Liver (tissue), 9 donors: ENCODE measurements around the gene YPEL3. TPM values are rescaled to one million over a fixed set of nuclear protein-coding genes. Genes with fewer than 3 reads are reported as not detected.

ENCODE experiments used
- DNase-seq: peaks from one replicate; pipeline ENCODE4 v3.0.0-alpha.2; 2017; ENCODE audit warnings: low spot score
- H3K27ac ChIP-seq, 2 donors: one replicate each; pipeline ENCODE4 v1.7.0; 2013; ENCODE audit warnings: inconsistent platforms in 2 of 2, low read length in 2 of 2, control low read depth in 1 of 2, low read depth in 1 of 2, mild to moderate bottlenecking in 1 of 2
- H3K27me3 ChIP-seq, 4 donors: one replicate each; pipeline versions ENCODE4 v1.6.1 to v1.7.0; 2013; ENCODE audit warnings: low read length in 3 of 4, inconsistent platforms in 1 of 4, mild to moderate bottlenecking in 1 of 4, moderate library complexity in 1 of 4; ENCODE audit not compliant: control insufficient read depth in 4 of 4, insufficient read depth in 4 of 4
- H3K36me3 ChIP-seq, 4 donors: one replicate each; pipeline versions ENCODE4 v1.6.1 to v1.7.0; 2013; ENCODE audit warnings: low read length in 3 of 4, mild to moderate bottlenecking in 3 of 4, low read depth in 1 of 4, moderate library complexity in 1 of 4; ENCODE audit not compliant: control insufficient read depth in 4 of 4, insufficient read depth in 3 of 4
- H3K4me1 ChIP-seq, 4 donors: one replicate each; pipeline versions ENCODE4 v1.6.1 to v1.7.0; 2013; ENCODE audit warnings: low read length in 3 of 4, mild to moderate bottlenecking in 3 of 4, moderate library complexity in 1 of 4; ENCODE audit not compliant: control insufficient read depth in 4 of 4, insufficient read depth in 4 of 4
- H3K4me3 ChIP-seq, 3 donors: one replicate each; pipeline versions ENCODE4 v1.6.1 to v1.7.0; 2013; ENCODE audit warnings: low read length in 3 of 3, control low read depth in 1 of 3, low read depth in 1 of 3, mild to moderate bottlenecking in 1 of 3
- H3K9ac ChIP-seq, 2 donors: one replicate each; pipeline ENCODE4 v1.7.0; 2013; ENCODE audit warnings: low read length in 2 of 2, mild to moderate bottlenecking in 2 of 2, moderate library complexity in 2 of 2, control low read depth in 1 of 2, low read depth in 1 of 2
- H3K9me3 ChIP-seq, 4 donors: one replicate each; pipeline versions ENCODE4 v1.6.1 to v1.7.0; 2013; ENCODE audit warnings: low read length in 3 of 4; ENCODE audit not compliant: control insufficient read depth in 4 of 4
- EGR1 ChIP-seq, 2 donors: IDR thresholded peaks; 2 replicates each; pipeline ENCODE4 v1.6.1; 2016 to 2018; ENCODE audit warnings: antibody characterized with exemption in 2 of 2, low read depth in 2 of 2
- FOXA1 ChIP-seq: IDR thresholded peaks from 2 replicates; pipeline ENCODE4 v1.6.1; 2016; ENCODE audit warnings: antibody characterized with exemption
- FOXA2 ChIP-seq: IDR thresholded peaks from 2 replicates; pipeline ENCODE4 v1.6.1; 2016; ENCODE audit warnings: antibody characterized with exemption
- GABPA ChIP-seq, 2 donors: IDR thresholded peaks in 1 of 2; conservative IDR thresholded peaks in 1 of 2; 2 replicates each; pipeline ENCODE4 v1.6.1; 2016; ENCODE audit warnings: antibody characterized with exemption in 2 of 2, mild to moderate bottlenecking in 1 of 2, moderate library complexity in 1 of 2
- HNF4A ChIP-seq, 2 donors: conservative IDR thresholded peaks; 2 replicates each; pipeline ENCODE4 v1.6.1; 2016; ENCODE audit warnings: antibody characterized with exemption in 2 of 2, mild to moderate bottlenecking in 2 of 2
- HNF4G ChIP-seq: IDR thresholded peaks from 2 replicates; pipeline ENCODE4 v1.6.1; 2016; ENCODE audit warnings: antibody characterized with exemption
- JUND ChIP-seq, 2 donors: IDR thresholded peaks; 2 replicates each; pipeline ENCODE4 v1.6.1; 2016; ENCODE audit warnings: antibody characterized with exemption in 2 of 2
- NR2F2 ChIP-seq: IDR thresholded peaks from 2 replicates; pipeline ENCODE4 v1.6.1; 2016; ENCODE audit warnings: antibody characterized with exemption
- RAD21 ChIP-seq, 2 donors: IDR thresholded peaks; 2 replicates each; pipeline ENCODE4 v1.6.1; 2016; ENCODE audit warnings: antibody characterized with exemption in 2 of 2, mild to moderate bottlenecking in 2 of 2
- RXRA ChIP-seq, 2 donors: IDR thresholded peaks; 2 replicates each; pipeline ENCODE4 v1.6.1; 2017 to 2018; ENCODE audit warnings: antibody characterized with exemption in 2 of 2, mild to moderate bottlenecking in 1 of 2
- SP1 ChIP-seq: IDR thresholded peaks from 2 replicates; pipeline ENCODE4 v1.6.1; 2018; ENCODE audit warnings: antibody characterized with exemption, mild to moderate bottlenecking
- TAF1 ChIP-seq: conservative IDR thresholded peaks from 2 replicates; pipeline ENCODE4 v1.6.1; 2016; ENCODE audit warnings: antibody characterized with exemption, mild to moderate bottlenecking
- YY1 ChIP-seq: IDR thresholded peaks from 2 replicates; pipeline ENCODE4 v1.6.1; 2016; ENCODE audit warnings: antibody characterized with exemption, mild to moderate bottlenecking
- polyA plus RNA-seq, 2 donors: library from polyadenylated mRNA; stranded (reverse) in 1 of 2; unstranded in 1 of 2; fragments of 200-250 nt in 1 of 2; fragments of >200 nt in 1 of 2; fragmentation: Nextera tagmentation in 1 of 2; extraction: Ambion mirVana in 1 of 2; gene quantifications; one replicate each; pipeline versions ENCODE4 v1.2.1 to v1.2.3, GENCODE V29; 2013 to 2015
- total RNA-seq, 2 donors: library from RNA; depleted of rRNA; stranded (reverse); fragments of >200 nt; gene quantifications; one replicate each; pipeline ENCODE4 v1.2.3, GENCODE V29; 2014
- TF ChIP-seq, protein P1 (sequence below): fragments of 150-350 bp; IDR thresholded peaks from 2 replicates; pipeline ENCODE4 v1.5.1; 2017; ENCODE audit warnings: improper control_type of control experiment, low read depth, low read length; ENCODE audit not compliant: missing input control
- TF ChIP-seq, protein P2 (sequence below): IDR thresholded peaks from 2 replicates; pipeline ENCODE4 v1.6.1; 2016; ENCODE audit warnings: antibody characterized with exemption, mild to moderate bottlenecking
- TF ChIP-seq, protein P3 (sequence below): IDR thresholded peaks from 2 replicates; pipeline ENCODE4 v1.6.1; 2016; ENCODE audit warnings: antibody characterized with exemption
- TF ChIP-seq, protein P4 (sequence below): IDR thresholded peaks from 2 replicates; pipeline ENCODE4 v1.6.1; 2016; ENCODE audit warnings: antibody characterized with exemption
- TF ChIP-seq, protein P5 (sequence below): IDR thresholded peaks from 2 replicates; pipeline ENCODE4 v1.6.1; 2016; ENCODE audit warnings: antibody characterized with exemption
- donor health status: healthy.
- donor health status: healthy.
- donor health status: healthy.
- donor health status: healthy.
- donor health status: healthy.

YPEL3 gene
- total and polyA plus RNA-seq, 4 donors: 10.5 to 42.7 (median 24.5) TPM

DNA sequence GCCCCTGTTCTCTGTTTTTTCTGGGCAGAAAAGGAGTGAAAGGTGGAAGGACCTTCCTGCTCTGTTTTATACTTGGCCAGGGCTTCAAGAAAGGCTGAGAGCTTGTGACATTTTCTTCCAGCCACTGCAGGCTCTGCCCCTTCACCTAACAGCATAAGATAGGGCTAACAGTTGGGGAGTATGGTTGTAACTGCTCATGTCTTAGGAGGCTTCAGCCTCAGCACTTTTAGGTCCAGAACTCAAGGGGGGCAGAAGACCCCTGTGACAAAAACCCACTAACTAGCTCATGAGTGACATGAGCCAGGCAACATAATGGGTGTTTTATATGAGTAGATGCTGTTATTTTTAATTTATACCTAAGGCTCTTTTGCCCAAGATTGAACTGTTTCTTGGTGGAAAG is 25.5 kb downstream of the YPEL3 start:
- TF ChIP-seq GABPA (IDR thresholded peaks at IDR 0.05 in 1 of 2, conservative IDR thresholded peaks at IDR 0.05 in 1 of 2): no peak
- TF ChIP-seq RXRA (IDR thresholded peaks at IDR 0.05): no peak
- TF ChIP-seq RAD21 (IDR thresholded peaks at IDR 0.05): no peak
- TF ChIP-seq SP1: no peak
- TF ChIP-seq TAF1: no peak
- TF ChIP-seq, protein P1, sequence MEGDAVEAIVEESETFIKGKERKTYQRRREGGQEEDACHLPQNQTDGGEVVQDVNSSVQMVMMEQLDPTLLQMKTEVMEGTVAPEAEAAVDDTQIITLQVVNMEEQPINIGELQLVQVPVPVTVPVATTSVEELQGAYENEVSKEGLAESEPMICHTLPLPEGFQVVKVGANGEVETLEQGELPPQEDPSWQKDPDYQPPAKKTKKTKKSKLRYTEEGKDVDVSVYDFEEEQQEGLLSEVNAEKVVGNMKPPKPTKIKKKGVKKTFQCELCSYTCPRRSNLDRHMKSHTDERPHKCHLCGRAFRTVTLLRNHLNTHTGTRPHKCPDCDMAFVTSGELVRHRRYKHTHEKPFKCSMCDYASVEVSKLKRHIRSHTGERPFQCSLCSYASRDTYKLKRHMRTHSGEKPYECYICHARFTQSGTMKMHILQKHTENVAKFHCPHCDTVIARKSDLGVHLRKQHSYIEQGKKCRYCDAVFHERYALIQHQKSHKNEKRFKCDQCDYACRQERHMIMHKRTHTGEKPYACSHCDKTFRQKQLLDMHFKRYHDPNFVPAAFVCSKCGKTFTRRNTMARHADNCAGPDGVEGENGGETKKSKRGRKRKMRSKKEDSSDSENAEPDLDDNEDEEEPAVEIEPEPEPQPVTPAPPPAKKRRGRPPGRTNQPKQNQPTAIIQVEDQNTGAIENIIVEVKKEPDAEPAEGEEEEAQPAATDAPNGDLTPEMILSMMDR: no peak
- TF ChIP-seq FOXA2: no peak
- TF ChIP-seq HNF4A (conservative IDR thresholded peaks at IDR 0.05): no peak
- TF ChIP-seq, protein P2, sequence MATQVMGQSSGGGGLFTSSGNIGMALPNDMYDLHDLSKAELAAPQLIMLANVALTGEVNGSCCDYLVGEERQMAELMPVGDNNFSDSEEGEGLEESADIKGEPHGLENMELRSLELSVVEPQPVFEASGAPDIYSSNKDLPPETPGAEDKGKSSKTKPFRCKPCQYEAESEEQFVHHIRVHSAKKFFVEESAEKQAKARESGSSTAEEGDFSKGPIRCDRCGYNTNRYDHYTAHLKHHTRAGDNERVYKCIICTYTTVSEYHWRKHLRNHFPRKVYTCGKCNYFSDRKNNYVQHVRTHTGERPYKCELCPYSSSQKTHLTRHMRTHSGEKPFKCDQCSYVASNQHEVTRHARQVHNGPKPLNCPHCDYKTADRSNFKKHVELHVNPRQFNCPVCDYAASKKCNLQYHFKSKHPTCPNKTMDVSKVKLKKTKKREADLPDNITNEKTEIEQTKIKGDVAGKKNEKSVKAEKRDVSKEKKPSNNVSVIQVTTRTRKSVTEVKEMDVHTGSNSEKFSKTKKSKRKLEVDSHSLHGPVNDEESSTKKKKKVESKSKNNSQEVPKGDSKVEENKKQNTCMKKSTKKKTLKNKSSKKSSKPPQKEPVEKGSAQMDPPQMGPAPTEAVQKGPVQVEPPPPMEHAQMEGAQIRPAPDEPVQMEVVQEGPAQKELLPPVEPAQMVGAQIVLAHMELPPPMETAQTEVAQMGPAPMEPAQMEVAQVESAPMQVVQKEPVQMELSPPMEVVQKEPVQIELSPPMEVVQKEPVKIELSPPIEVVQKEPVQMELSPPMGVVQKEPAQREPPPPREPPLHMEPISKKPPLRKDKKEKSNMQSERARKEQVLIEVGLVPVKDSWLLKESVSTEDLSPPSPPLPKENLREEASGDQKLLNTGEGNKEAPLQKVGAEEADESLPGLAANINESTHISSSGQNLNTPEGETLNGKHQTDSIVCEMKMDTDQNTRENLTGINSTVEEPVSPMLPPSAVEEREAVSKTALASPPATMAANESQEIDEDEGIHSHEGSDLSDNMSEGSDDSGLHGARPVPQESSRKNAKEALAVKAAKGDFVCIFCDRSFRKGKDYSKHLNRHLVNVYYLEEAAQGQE: no peak
- TF ChIP-seq, protein P3, sequence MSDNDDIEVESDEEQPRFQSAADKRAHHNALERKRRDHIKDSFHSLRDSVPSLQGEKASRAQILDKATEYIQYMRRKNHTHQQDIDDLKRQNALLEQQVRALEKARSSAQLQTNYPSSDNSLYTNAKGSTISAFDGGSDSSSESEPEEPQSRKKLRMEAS: no peak
- no peak for TF ChIP-seq EGR1 (IDR thresholded peaks at IDR 0.05; ENCODE audit: low read depth in 2 of 2)
- no peak for TF ChIP-seq HNF4G
- no peak for TF ChIP-seq FOXA1
- TF ChIP-seq, protein P4, sequence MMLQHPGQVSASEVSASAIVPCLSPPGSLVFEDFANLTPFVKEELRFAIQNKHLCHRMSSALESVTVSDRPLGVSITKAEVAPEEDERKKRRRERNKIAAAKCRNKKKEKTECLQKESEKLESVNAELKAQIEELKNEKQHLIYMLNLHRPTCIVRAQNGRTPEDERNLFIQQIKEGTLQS: no peak
- no peak for TF ChIP-seq NR2F2
- no peak for TF ChIP-seq JUND (IDR thresholded peaks at IDR 0.05)
- no peak for TF ChIP-seq YY1
- TF ChIP-seq, protein P5, sequence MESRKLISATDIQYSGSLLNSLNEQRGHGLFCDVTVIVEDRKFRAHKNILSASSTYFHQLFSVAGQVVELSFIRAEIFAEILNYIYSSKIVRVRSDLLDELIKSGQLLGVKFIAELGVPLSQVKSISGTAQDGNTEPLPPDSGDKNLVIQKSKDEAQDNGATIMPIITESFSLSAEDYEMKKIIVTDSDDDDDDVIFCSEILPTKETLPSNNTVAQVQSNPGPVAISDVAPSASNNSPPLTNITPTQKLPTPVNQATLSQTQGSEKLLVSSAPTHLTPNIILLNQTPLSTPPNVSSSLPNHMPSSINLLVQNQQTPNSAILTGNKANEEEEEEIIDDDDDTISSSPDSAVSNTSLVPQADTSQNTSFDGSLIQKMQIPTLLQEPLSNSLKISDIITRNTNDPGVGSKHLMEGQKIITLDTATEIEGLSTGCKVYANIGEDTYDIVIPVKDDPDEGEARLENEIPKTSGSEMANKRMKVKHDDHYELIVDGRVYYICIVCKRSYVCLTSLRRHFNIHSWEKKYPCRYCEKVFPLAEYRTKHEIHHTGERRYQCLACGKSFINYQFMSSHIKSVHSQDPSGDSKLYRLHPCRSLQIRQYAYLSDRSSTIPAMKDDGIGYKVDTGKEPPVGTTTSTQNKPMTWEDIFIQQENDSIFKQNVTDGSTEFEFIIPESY: no peak
- Histone ChIP-seq H3K4me3 (no peak overlapping the region), H3K4me1 (peaks cover 0 to 30% (median 14%) of the 10 kb centered on the region in 4 donors), H3K27ac (no peak overlapping the region), H3K36me3 (peaks cover 14 to 38% (median 35%) of the 10 kb centered on the region in 4 donors), H3K9me3 (no peaks in the 10 kb centered on the region), H3K9ac (no peak overlapping the region), H3K27me3 (no peaks in the 10 kb centered on the region)
- DNase-seq: no peak
